Transverse colon (tissue), 4 donors: ENCODE data around the gene MADD.

Experiments
- CTCF ChIP-seq, 5 experiments: fragments of 200-600 bp in 3 of 5; fragments of 450-650 bp in 2 of 5; sonication (generic) in 3 of 5; IDR thresholded peaks; 1 replicate in 2 of 5; 2 replicates in 3 of 5; pipeline ENCODE4 v1.5.1; 2016 to 2017; ENCODE audit warnings: antibody characterized with exemption in 5 of 5, inconsistent platforms in 3 of 5, mild to moderate bottlenecking in 2 of 5, moderate library complexity in 1 of 5
- EP300 ChIP-seq: sonication (generic); formaldehyde crosslinking; IDR thresholded peaks from one replicate; pipeline ENCODE4 v1.6.1; 2017; ENCODE audit warnings: antibody characterized with exemption, low read depth
- POLR2A ChIP-seq: fragments of 450-650 bp; IDR thresholded peaks from one replicate; pipeline ENCODE4 v1.6.1; 2016; ENCODE audit warnings: antibody characterized with exemption, mild to moderate bottlenecking, moderate library complexity
- POLR2AphosphoS5 ChIP-seq, 3 donors: sonication (generic); formaldehyde crosslinking; IDR thresholded peaks; one replicate each; pipeline ENCODE4 v1.6.1; 2016; ENCODE audit warnings: antibody characterized with exemption in 3 of 3

- TF ChIP-seq CTCF (IDR thresholded peaks at IDR 0.05) (no peak), POLR2A (no peak), POLR2AphosphoS5 (IDR thresholded peaks at IDR 0.05) (no peak), EP300 (no peak)
These were observed 84.2 kb downstream of the MADD start for GRCh38 chr11:47353978-47354774.
